OCI-LY7 (cell line): ENCODE results near the gene CXorf38. TPM values are rescaled to one million over a fixed set of nuclear protein-coding genes. Genes with fewer than 3 reads are reported as not detected.

ENCODE experiments used
- BruUV-seq: library from RNA; stranded (reverse); fragments of 400-500 nt; replicated peaks from 2 replicates; lab custom pipeline; 2021; lab: Mats Ljungman, UMichigan
- CTCF ChIA-PET: fragments of 300-600 bp; sonication (Branson Sonifier 250); formaldehyde crosslinking; loops from one replicate; lab custom pipeline; 2022; ENCODE audit warnings: antibody characterized with exemption; ENCODE audit not compliant: unreplicated experiment; lab: Charles Lee
- POLR2A ChIA-PET: fragments of 300-600 bp; sonication (Branson Sonifier 250); formaldehyde crosslinking; loops from one replicate; lab custom pipeline; 2022; ENCODE audit warnings: antibody characterized with exemption; lab: Charles Lee
- DNase-seq: peaks from one replicate; pipeline ENCODE4 v3.0.0-alpha.2; 2015; ENCODE audit warnings: low spot score
- H2AFZ ChIP-seq: fragments of 200-600 bp; sonication (generic), shearing (Covaris generic); 2 replicates; pipeline ENCODE4 v1.6.1; 2014; ENCODE audit warnings: mild to moderate bottlenecking, antibody characterized with exemption, low read length, moderate library complexity
- H3K27ac ChIP-seq: fragments of 200-600 bp; sonication (generic); 2 replicates; pipeline ENCODE4 v1.5.1; 2014; ENCODE audit warnings: mixed run types, low read depth, mild to moderate bottlenecking, moderate library complexity, low read length, inconsistent platforms; ENCODE audit not compliant: poor library complexity, severe bottlenecking
- H3K36me3 ChIP-seq: fragments of 200-600 bp; sonication (generic); 2 replicates; pipeline ENCODE4 v1.6.1; 2014; ENCODE audit warnings: mild to moderate bottlenecking, antibody characterized with exemption, low read length, moderate library complexity, mixed read lengths; ENCODE audit not compliant: insufficient read depth
- H3K4me1 ChIP-seq: fragments of 200-600 bp; sonication (generic); 2 replicates; pipeline ENCODE4 v1.5.1; 2014; ENCODE audit warnings: mild to moderate bottlenecking, low read length; ENCODE audit not compliant: insufficient read depth, poor library complexity, severe bottlenecking
- H3K4me2 ChIP-seq: fragments of 200-600 bp; sonication (generic); 2 replicates; pipeline ENCODE4 v1.6.1; 2014; ENCODE audit warnings: mild to moderate bottlenecking, low read length
- H3K4me3 ChIP-seq: fragments of 200-600 bp; sonication (generic); 2 replicates; pipeline ENCODE4 v1.5.1; 2014; ENCODE audit warnings: mild to moderate bottlenecking, low read depth, low read length; ENCODE audit not compliant: poor library complexity, severe bottlenecking
- H3K79me2 ChIP-seq: fragments of 200-600 bp; sonication (generic); 2 replicates; pipeline ENCODE4 v1.6.1; 2016; ENCODE audit warnings: low read depth, mild to moderate bottlenecking, low read length, moderate library complexity, mixed read lengths; ENCODE audit not compliant: insufficient read depth
- H3K9me2 ChIP-seq: fragments of 200-600 bp; sonication (generic); 2 replicates; pipeline ENCODE4 v1.6.1; 2016; ENCODE audit warnings: mild to moderate bottlenecking, low read length, mixed read lengths; ENCODE audit not compliant: insufficient read depth
- H3K9me3 ChIP-seq: fragments of 200-600 bp; sonication (generic); 2 replicates; pipeline ENCODE4 v1.6.1; 2014; ENCODE audit warnings: mild to moderate bottlenecking, mixed run types, low read length, mixed read lengths
- H4K20me1 ChIP-seq: fragments of 200-600 bp; sonication (generic); 2 replicates; pipeline ENCODE4 v1.6.1; 2014; ENCODE audit warnings: mild to moderate bottlenecking, antibody characterized with exemption, low read length, moderate library complexity, mixed read lengths; ENCODE audit not compliant: insufficient read depth
- CTCF ChIP-seq: fragments of 200-600 bp; sonication (generic); conservative IDR thresholded peaks from 2 replicates; pipeline ENCODE4 v1.5.1; 2014; ENCODE audit warnings: mild to moderate bottlenecking, antibody characterized with exemption, low read length, moderate library complexity, mixed read lengths
- EZH2phosphoT487 ChIP-seq: fragments of 200-600 bp; sonication (generic); IDR thresholded peaks from 2 replicates; pipeline ENCODE4 v1.6.1; 2018; ENCODE audit warnings: low read depth, borderline replicate concordance, mild to moderate bottlenecking, mixed run types, antibody characterized with exemption, low read length, moderate library complexity, mixed read lengths
- intact Hi-C: fragments of 100-400 bp; cut with micrococcal nuclease; formaldehyde crosslinking; loops from one replicate; pipeline ENCODE4 v1.10.0; 2022; ENCODE audit not compliant: unreplicated experiment
- total RNA-seq, 2 experiments: library from RNA; depleted of rRNA in 1 of 2; stranded (reverse); fragments of >200 nt in 1 of 2; shearing (Covaris generic) in 1 of 2; gene quantifications; 2 replicates each; pipeline ENCODE4 v1.2.3, GENCODE V29; 2014 to 2022

CXorf38 gene
- total RNA-seq, 2 experiments from 2014 or later: 12.9 to 15.9 TPM

DNA sequence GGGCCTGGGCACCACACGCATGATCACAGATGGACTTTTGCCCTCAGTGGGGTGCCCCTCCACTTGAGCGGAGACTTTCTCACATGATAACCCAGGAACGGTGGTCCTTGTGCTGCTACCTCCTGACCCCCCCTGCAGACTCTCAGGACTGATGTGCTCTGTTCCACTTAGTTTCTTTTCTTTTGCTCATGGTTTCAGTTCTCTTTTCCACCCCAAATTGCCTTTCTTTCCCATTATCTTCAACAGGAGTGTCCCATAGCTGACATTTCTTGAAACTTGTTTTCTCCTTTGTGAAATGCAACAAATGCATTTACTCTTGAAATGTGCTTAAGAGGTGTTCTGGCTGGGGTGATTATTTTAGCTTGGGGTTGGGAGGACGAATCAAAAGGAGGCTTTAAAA is 15.2 kb downstream of the CXorf38 start:
- no peak overlapping the region for H3K4me3 ChIP-seq
- no peaks in the 10 kb centered on the region for H3K9me3 ChIP-seq
- no peak overlapping the region for H3K4me2 ChIP-seq
- no peaks in the 10 kb centered on the region for H3K9me2 ChIP-seq
- H4K20me1 ChIP-seq: no peaks in the 10 kb centered on the region
- H2AFZ ChIP-seq: no peak overlapping the region
- BruUV-seq: no TSS peak
- CTCF ChIA-PET: no interaction called here
- H3K36me3 ChIP-seq: peaks cover 87% of the 10 kb centered on the region
- H3K79me2 ChIP-seq: no peaks in the 10 kb centered on the region
- no peak overlapping the region for H3K27ac ChIP-seq
- DNase-seq: no peak
- peaks cover 6% of the 10 kb centered on the region for H3K4me1 ChIP-seq
- POLR2A ChIA-PET: interaction anchor here (0.6 to 1.6 kb wide), 2 partner anchors 11 to 655 kb away, joined by 3 to 5 read pairs; no protein-coding TSS in a partner anchor
- intact Hi-C loops: no loop called here
- no peak for TF ChIP-seq CTCF
- TF ChIP-seq EZH2phosphoT487: no peak

GRCh38 chrX:40628506-40628905 is 18.9 kb downstream of the CXorf38 start:
- H3K4me1 ChIP-seq: peaks cover 6% of the 10 kb centered on the region
- peaks cover 56% of the 10 kb centered on the region for H3K36me3 ChIP-seq
- TF ChIP-seq CTCF (no peak), EZH2phosphoT487 (no peak)
- DNase-seq: no peak
- no TSS peak for BruUV-seq
- H3K9me2 ChIP-seq: no peaks in the 10 kb centered on the region
- no peaks in the 10 kb centered on the region for H3K79me2 ChIP-seq
- no peak overlapping the region for H2AFZ ChIP-seq
- no peak overlapping the region for H3K27ac ChIP-seq
- H3K4me2 ChIP-seq: no peak overlapping the region
- intact Hi-C loops: no loop called here
- no peaks in the 10 kb centered on the region for H4K20me1 ChIP-seq
- no peaks in the 10 kb centered on the region for H3K9me3 ChIP-seq
- H3K4me3 ChIP-seq: no peak overlapping the region
- ChIA-PET CTCF (no interaction called here), POLR2A (no interaction called here)

- Histone ChIP-seq H3K9me2 (no peaks in the 10 kb centered on the region), H3K79me2 (no peaks in the 10 kb centered on the region), H4K20me1 (no peaks in the 10 kb centered on the region), H3K4me3 (no peak overlapping the region), H3K9me3 (no peaks in the 10 kb centered on the region), H3K27ac (no peak overlapping the region), H3K36me3 (peaks cover 30% of the 10 kb centered on the region), H3K4me1 (no peaks in the 10 kb centered on the region), H2AFZ (no peak overlapping the region), H3K4me2 (no peak overlapping the region)
- no TSS peak for BruUV-seq
- CTCF ChIA-PET: no interaction called here
- DNase-seq: no peak
- TF ChIP-seq EZH2phosphoT487 (no peak), CTCF (no peak)
- POLR2A ChIA-PET: interaction anchor here (0.7 kb wide), 1 partner anchor 21 kb away, joined by 3 read pairs; no protein-coding TSS in a partner anchor
- intact Hi-C loops: no loop called here
Measured at GRCh38 chrX:40625294-40625693, 22.1 kb downstream of the CXorf38 start.
